LNCaP clone FGC (cell line): ENCODE measurements around the gene CSF3.
"Not testable (repeated sequence)": the region's sequence is repeated elsewhere in the genome, so short reads cannot be mapped to it uniquely, and the experiment has no call there.

Experiments used
- DNase-seq: peaks from one replicate; pipeline ENCODE4 v3.0.0-alpha.2; 2011; ENCODE audit warnings: low read depth
- H3K4me3 ChIP-seq: 2 replicates; pipeline ENCODE4 v1.5.1; 2011; ENCODE audit warnings: mild to moderate bottlenecking, low read depth, low read length, control low read depth
- TF ChIP-seq, protein P1 (sequence below): IDR thresholded peaks from 2 replicates; pipeline ENCODE4 v1.5.1; 2012; ENCODE audit warnings: mild to moderate bottlenecking; ENCODE audit not compliant: control insufficient read depth, insufficient read depth; ENCODE audit errors: extremely low read depth

Gene CSF3

DNA sequence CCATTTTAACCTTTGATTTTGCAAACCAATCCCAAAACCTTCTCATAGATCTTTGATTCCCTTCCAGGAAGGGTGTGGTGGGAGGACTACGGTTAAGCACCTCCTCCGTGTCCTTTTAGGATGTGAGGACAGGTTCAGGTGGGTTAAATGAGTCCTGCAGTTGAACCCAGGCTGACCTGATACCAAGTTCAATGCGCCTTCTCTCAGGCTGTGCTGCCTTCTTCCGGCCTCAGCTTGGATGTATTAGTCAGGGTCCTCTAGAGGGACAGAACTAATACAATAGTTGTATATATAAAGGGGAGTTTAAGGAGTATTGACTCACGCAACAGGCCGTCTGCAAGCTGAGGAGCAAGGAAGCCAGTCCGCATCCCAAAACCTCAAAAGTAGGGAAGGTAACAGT lies 10.5 kb upstream of the CSF3 start:
- TF ChIP-seq, protein P1, sequence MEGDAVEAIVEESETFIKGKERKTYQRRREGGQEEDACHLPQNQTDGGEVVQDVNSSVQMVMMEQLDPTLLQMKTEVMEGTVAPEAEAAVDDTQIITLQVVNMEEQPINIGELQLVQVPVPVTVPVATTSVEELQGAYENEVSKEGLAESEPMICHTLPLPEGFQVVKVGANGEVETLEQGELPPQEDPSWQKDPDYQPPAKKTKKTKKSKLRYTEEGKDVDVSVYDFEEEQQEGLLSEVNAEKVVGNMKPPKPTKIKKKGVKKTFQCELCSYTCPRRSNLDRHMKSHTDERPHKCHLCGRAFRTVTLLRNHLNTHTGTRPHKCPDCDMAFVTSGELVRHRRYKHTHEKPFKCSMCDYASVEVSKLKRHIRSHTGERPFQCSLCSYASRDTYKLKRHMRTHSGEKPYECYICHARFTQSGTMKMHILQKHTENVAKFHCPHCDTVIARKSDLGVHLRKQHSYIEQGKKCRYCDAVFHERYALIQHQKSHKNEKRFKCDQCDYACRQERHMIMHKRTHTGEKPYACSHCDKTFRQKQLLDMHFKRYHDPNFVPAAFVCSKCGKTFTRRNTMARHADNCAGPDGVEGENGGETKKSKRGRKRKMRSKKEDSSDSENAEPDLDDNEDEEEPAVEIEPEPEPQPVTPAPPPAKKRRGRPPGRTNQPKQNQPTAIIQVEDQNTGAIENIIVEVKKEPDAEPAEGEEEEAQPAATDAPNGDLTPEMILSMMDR: no peak
- DNase-seq: no peak
- no peak overlapping the region for H3K4me3 ChIP-seq

- H3K4me3 ChIP-seq: no peak overlapping the region
- no peak for DNase-seq
- TF ChIP-seq, protein P1: no peak
Observed at GRCh38 chr17:40005520-40005919, 9.7 kb upstream of the CSF3 start.

GRCh38 chr17:40010946-40011500 lies 4.2 kb upstream of the CSF3 start:
- not testable (repeated sequence) for H3K4me3 ChIP-seq, DNase-seq

- H3K4me3 ChIP-seq, DNase-seq: not testable (repeated sequence)
Observed at GRCh38 chr17:40012017-40012647, 3.1 kb upstream of the CSF3 start.

DNA sequence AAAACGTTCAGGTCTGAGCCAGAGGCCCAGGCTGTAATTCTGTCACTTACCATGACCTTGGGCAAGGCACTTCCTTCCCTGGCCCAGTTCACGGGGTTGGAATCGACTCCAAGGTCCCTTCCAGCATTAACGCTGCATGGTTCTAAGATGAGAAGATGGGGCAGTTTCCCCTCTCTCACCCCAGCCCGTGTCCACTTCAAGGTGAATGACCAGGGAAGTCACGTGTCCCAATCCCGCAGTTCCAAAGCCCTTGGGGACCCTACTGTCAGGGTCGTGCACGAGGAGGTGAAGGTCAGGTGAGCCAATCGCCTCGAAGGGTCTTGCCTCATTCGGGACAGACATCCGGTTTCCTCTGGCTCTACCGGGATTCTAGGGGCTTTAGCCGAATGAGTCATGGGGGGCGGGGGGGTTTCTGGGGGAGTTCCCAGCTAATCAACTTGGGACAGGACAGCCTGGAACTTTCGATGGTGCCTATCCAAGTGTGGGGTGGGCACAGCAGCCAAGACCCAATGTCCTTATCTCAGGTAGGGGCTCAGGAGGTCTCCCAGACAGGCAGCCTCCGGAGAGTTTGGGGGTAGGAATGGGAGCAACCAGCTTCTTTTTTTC lies 762 bp upstream of the CSF3 start:
- H3K4me3 ChIP-seq: no peak overlapping the region
- DNase-seq: no peak
- TF ChIP-seq, protein P1: no peak

- DNase-seq: no peak
- H3K4me3 ChIP-seq: no peak overlapping the region
- TF ChIP-seq, protein P1: no peak
Observed at GRCh38 chr17:40015998-40016985, 1.1 kb downstream of the CSF3 start.

GRCh38 chr17:40017422-40018080 lies 2.3 kb downstream of the CSF3 start:
- TF ChIP-seq, protein P1: no peak
- DNase-seq: no peak
- no peak overlapping the region for H3K4me3 ChIP-seq
